ENCODE measurements around the gene PI4K2A.

- TF ChIP-seq POLR2A (IDR thresholded peaks at IDR 0.05; ENCODE audit: low read depth, low read length) (no peak), POLR2AphosphoS5 (IDR thresholded peaks at IDR 0.05; ENCODE audit: low read depth, low read length) (no peak), TAF1 (IDR thresholded peaks at IDR 0.05; ENCODE audit: borderline replicate concordance, low read depth, low read length) (no peak)
Measured at GRCh38 chr10:97647556-97647955, 7.1 kb downstream of the PI4K2A start.
